ENCODE data around the gene TTLL5.
A peak's percentile ranks its signal among the peaks of the same experiment; 100 is the strongest.

TTLL5 gene

DNA sequence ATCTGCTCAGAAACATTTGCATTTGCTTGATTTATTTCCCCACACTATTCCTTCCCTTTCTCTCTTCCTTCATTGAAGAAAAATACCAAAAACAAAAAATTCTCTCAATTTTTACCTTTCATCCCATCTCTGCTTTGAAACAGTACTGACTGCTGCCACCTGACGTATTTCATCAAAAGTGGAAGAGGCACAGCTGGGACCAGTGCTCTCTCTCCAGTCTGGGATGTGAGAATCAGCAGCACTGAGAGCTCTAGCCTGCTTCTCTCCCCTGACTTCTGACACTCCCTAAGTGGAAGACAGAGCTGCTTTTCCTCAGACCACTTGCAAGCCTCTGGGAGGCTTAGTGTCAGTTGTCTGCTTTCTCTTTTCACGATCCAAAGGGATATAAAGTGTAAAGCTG lies 36.9 kb downstream of the TTLL5 start:
- no peak for DNase-seq (ENCODE audit: low read depth)

GRCh38 chr14:75699331-75699730 lies 38.3 kb downstream of the TTLL5 start:
- no peak for DNase-seq (ENCODE audit: low read depth)

- DNase-seq (ENCODE audit: low read depth): no peak
These were observed 39.2 kb downstream of the TTLL5 start for GRCh38 chr14:75700295-75700694.

DNA sequence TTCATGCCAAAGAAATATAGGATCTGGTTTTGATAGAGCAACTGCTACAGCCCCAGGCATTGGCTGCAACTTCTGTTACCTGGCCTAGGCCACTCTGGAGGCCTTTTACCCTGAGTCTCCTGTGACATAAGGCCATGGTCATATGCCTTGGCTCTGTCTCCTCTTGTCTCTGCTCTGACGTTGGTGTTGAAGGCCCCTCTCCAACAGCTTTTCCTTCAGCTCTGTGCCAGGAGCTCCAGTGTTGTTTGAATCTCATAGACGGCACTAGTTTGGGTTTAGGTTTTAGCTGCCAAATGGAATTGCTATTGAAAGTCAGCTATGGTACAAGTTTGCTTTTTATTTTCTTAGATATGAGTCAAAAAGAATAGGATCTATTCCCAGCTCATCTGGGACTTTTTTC lies 41.1 kb downstream of the TTLL5 start:
- no peak for DNase-seq (ENCODE audit: low read depth)

- DNase-seq (ENCODE audit: low read depth): no peak
These were observed 41.7 kb downstream of the TTLL5 start for GRCh38 chr14:75702616-75703261.

GRCh38 chr14:75703467-75703866 lies 42.4 kb downstream of the TTLL5 start:
- DNase-seq (ENCODE audit: low read depth): no peak

- DNase-seq (ENCODE audit: low read depth): no peak
These were observed 44.0 kb downstream of the TTLL5 start for GRCh38 chr14:75705014-75705413.

DNA sequence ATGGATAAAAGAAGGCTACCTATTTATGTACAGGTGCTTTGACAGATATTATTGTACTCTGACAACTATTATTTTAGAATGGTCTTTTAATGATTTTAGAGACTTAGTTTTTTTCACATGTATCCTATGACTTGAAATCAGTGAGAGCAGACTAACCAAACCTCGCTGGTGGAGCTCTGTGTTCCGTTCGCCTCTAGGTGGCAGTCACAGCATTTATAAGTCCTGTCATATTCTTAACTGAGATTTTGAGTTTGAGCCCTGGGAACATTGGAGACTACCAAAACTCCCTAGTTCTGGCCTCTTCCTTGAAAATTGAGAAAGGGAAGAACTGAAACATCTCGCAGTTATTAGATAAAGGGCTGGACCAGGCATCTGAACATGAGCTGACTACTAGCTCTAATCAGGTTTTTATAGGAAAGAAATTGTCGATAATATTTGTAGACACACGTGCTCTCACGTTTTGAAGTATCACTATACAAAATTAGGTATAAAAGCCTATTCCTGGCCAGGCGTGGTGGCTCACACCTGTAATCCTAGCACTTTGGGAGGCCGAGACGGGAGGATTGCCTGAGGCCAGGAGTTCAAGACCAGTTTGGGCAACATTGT lies 48.3 kb downstream of the TTLL5 start:
- DNase-seq (ENCODE audit: low read depth): peak; percentile 13

DNA sequence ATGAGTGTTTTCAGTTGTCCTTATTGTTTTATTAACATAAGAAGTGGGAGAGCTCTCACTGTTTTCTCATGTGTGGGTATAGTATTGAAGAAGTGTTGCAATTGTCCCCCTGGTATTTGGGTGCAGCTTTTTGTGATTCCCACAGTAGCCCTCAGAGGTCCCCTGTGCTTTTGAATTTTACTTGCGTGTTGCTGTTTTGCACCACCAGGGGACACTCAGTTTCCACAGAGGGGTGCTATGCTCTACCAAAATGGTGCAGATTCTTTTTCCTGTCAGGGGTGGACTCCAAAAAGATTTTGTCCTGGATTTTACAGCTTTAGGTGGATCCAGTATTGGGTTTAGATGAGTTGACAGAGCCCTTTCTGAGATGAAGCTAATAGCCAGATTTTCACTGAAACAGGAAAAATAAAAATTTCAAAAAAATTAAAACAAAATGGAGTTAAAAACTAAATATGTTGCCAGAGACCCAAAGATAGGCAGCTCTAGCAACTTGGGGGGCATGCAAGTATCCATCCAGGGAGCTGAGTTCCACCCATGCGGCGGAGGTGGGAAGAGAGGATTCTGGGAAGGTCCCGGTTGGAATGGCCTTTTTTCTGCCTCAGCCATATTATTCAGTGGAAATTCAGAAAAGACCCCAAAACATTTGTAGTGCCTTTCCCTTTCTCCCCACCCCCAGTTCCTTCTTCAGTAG lies 50.2 kb downstream of the TTLL5 start:
- no peak for DNase-seq (ENCODE audit: low read depth)

DNA sequence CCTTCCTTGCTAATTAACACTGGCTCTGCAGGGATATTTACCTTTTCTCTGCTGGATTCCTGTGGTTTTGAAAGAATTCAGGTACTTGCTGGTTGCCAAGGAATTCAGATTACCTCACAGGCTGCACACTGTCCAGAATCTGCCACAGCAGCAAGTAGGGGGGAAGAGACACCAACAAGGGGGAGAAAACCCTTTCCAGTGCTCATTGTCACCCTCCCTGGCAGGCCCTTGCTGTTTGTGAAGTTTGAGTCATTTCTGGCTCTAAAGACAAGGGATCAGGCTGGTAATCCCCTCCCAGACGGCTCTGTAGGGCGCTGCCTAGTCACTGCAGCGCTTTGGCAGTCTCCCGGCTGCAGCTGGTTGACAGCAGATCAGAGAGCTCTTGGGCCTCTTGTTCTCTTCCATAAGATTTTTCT lies 50.8 kb downstream of the TTLL5 start:
- no peak for DNase-seq (ENCODE audit: low read depth)

DNA sequence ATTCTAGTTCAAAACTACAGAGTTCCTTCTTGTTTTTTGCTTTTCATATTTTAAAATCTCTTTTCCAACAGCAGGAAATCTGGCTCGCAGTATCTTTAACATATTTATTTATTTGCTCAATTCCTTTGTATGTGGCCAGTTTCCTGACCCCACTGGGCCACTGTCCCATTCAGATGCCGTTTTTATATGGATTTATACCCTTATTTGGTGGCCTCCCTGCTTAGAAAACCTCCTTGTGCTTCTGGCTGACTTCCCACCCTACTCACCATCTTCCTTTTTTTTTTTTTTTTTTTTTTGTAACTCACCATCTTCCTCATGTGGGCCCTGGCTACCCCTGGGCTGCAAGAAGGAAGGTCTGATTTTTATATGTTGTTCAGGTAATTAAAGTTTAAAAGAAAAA lies 53.9 kb downstream of the TTLL5 start:
- no peak for DNase-seq (ENCODE audit: low read depth)

DNA sequence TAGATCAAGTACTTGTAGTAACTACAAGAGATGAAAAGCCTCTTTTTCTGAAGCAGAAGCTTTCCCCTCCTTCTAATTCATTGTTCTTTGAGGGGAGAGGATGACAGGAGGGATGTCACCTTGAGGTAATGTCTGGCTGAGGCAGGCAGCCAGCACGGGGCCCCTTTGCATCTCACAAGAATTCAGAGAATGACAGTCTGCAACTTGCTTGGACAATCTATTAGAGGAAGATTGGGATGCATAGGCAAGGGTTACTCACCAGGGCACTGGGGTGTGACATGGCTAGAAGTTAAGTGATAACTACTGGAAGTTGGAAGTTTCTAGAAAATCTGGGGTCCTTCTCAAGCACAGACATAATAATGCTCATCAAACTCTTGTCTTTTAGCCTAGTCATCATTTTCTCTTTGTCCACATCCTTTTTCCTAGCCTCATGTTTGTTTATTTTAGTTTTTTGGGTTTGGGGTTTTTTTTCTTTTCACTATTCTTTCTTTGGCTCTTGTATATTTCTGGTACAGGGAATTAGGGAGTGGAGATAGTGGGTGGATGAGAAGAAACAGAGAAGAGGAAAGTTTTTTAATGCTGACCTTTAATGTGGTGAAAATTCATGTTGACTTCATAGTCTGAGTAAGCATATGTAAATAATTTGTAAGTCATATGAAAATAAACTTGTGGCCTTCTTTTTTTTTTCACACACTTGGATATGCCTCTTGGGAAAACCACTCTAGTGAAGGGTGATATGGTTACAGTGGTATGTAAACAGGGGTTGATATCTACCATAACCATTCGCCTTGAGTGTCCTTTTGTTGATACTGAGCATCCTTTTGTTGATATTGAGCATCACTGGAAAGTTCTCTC lies 55.1 kb downstream of the TTLL5 start:
- DNase-seq (ENCODE audit: low read depth): no peak

- no peak for DNase-seq (ENCODE audit: low read depth)
These were observed 56.7 kb downstream of the TTLL5 start for GRCh38 chr14:75717729-75718128.

DNA sequence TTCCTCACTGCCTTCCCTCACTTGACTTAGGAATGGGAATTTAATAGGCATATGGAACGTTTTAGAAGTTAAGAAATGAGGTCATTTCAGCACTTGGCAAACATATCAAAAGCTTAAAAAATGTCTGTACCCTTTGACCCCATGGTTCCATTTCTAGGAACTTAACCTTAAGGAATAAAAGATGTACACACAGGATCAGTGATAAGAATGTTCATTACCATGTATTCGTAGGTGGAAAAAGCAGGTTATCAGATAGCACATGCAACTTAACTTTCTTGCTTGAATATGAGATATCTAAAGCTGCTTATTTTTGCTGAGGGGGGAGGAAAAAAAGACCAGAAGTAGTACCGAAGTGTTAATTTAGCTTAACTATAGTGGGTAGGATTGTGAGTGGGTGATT lies 57.2 kb downstream of the TTLL5 start:
- DNase-seq (ENCODE audit: low read depth): no peak

- no peak for DNase-seq (ENCODE audit: low read depth)
These were observed 59.1 kb downstream of the TTLL5 start for GRCh38 chr14:75720116-75720515.

DNA sequence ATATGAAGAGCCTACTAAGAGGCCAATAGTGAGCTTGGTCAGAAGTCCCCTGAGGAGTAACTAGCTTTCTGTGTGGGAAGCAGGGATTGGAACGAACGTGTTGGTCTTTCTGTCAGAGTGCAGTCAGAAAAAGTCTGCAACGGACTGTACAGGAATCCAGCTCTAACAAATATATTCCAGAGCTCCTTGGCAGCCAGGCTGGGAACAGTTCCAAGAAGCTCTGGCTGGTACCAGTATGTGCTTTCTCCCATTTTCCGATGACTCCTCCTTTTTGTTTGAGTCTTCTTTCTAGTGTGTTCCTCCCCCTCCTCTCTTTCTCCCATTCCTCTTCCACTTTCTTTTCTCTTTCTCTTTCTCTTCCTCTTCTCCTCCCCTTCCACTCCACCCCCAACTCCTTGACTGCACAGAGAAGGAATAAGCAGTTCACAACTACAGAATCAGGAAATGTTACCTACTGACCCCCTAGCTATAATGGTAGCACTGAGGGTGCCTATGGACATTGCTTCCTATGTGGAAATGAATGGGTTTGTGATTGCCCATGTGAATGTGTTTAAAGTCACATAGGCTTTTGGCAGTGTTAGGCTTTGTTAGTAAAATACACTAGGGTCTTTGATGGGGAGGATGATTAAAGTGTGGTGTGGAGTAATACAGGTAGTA lies 59.9 kb downstream of the TTLL5 start:
- no peak for DNase-seq (ENCODE audit: low read depth)

DNA sequence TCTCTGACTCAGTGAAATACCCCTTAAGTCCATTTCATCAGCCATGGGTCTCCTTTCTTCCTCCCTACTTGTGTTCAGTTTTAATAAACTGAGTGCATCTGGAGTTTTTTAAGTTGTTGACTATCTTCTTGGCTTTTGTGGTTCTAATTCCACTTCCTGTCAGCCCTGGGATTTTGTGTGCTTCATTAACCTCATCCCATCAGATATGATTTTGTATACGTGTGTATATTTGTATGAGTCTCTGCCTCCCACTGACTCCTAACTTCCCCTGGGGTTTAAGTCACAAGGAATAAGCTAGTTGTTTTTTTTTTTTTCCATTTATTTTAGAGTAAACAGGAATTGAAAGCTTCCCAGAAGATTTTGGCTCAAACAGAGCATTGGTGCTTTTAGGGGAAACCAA lies 62.7 kb downstream of the TTLL5 start:
- DNase-seq (ENCODE audit: low read depth): no peak

DNA sequence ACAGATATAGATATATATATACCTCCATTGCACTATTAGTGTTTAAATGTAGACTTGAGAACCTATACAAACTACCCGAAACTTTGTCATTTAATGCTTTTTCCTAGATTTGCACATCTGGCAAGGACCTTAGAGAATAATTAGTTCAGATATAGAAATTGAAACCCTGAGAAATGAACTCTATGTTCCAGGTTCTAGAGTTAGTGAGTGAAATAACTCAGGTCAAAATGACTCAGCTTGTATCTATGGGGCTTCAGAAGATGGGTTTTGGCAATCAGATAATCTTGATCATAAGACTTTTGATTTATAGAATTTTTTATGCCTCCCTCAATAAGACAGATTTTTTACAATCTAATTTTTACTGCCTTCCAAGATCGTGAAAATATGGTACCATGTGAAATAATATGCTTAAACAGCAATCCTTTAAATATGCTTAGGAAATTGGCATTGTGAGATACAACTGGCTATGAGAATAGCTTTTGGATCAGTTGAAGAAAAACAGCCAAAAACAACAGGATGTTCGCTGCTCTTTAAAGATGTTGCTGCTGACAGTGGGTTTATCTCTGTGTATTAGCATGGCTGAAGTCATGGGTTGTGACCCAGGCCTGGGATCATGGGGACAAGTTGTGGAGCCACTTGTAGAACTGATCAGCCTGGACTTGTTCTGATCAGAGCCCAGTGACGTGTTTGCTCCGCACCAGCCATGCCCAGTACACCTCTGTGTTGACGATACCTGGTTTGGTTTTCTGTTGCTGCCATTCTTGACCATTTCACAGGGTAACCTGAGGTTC lies 63.6 kb downstream of the TTLL5 start:
- no peak for DNase-seq (ENCODE audit: low read depth)

DNA sequence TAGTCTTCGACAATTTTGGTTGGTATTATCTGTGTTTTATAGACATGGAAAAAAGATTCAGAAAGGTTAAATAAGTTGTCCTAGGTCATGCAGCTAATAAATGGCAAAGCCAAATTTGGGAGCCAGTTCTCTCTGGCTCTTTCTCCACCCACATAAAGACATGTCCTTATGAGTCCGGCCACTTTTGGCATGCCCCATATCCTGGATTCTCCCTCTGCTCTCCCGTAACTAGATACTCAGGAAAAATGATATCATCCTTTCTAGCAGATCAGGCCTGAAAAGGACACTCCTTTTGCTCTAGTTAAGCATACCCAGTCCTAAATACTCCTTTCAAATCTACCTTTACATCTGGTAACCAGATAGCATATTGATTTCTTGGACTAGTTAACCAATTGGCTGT lies 64.4 kb downstream of the TTLL5 start:
- DNase-seq (ENCODE audit: low read depth): no peak

- no peak for DNase-seq (ENCODE audit: low read depth)
These were observed 65.3 kb downstream of the TTLL5 start for GRCh38 chr14:75726321-75726720.

GRCh38 chr14:75727124-75727523 lies 66.1 kb downstream of the TTLL5 start:
- DNase-seq (ENCODE audit: low read depth): no peak
